B cell (primary cell): ENCODE data around the gene LRP1-AS. TPM values are rescaled to one million over a fixed set of nuclear protein-coding genes. Genes with fewer than 3 reads are reported as not detected.

Experiments used
- ATAC-seq: fragments of 200-7000 bp; cut with Tn5 transposase; one replicate; pipeline ENCODE4 v1.10.0; 2021; ENCODE audit warnings: low read depth, mild to moderate bottlenecking, moderate number of reproducible peaks, moderate library complexity
- CTCF ChIA-PET: fragments of 350-600 bp; sonication (Branson Sonifier 250); formaldehyde crosslinking; loops from one replicate; lab custom pipeline; 2021; ENCODE audit warnings: antibody characterized with exemption, inconsistent platforms; lab: Charles Lee
- POLR2A ChIA-PET: fragments of 350-600 bp; sonication (Branson Sonifier 250); formaldehyde crosslinking; loops from one replicate; lab custom pipeline; 2021; ENCODE audit warnings: antibody characterized with exemption; lab: Charles Lee
- DNase-seq: peaks from one replicate; pipeline ENCODE4 v3.0.0; 2013
- H2AFZ ChIP-seq: 2 replicates; pipeline ENCODE4 v1.6.1; 2012; ENCODE audit warnings: mild to moderate bottlenecking, low read depth, low read length; ENCODE audit not compliant: insufficient read depth, poor library complexity, severe bottlenecking
- H3K27ac ChIP-seq, 2 donors: 1 replicate in 1 of 2; 2 replicates in 1 of 2; pipeline ENCODE4 v1.5.1; 2012 to 2013; ENCODE audit warnings: low read length in 2 of 2, mild to moderate bottlenecking in 2 of 2, moderate library complexity in 1 of 2
- H3K27me3 ChIP-seq, 4 experiments: fragments of 200-600 bp in 1 of 4; sonication (generic) in 1 of 4; replicated peaks in 1 of 4; 1 replicate in 2 of 4; 2 replicates in 2 of 4; pipeline versions ENCODE4 v1.6.1 to v1.7.0; 2013 to 2016; ENCODE audit warnings: low read length in 3 of 4, mild to moderate bottlenecking in 2 of 4, mixed read lengths in 1 of 4, moderate library complexity in 1 of 4; ENCODE audit not compliant: insufficient read depth in 4 of 4, control insufficient read depth in 3 of 4; ENCODE audit errors: control extremely low read depth in 1 of 4
- H3K36me3 ChIP-seq, 2 experiments: replicated peaks in 1 of 2; 1 replicate in 1 of 2; 2 replicates in 1 of 2; pipeline versions ENCODE4 v1.6.1 to v1.7.1; 2013; ENCODE audit warnings: low read length in 1 of 2; ENCODE audit not compliant: insufficient read depth in 2 of 2, control insufficient read depth in 1 of 2; ENCODE audit errors: control extremely low read depth in 1 of 2, extremely low read depth in 1 of 2
- H3K4me1 ChIP-seq, 2 donors: fragments of 200-600 bp in 1 of 2; sonication (generic) in 1 of 2; 1 replicate in 1 of 2; 2 replicates in 1 of 2; pipeline versions ENCODE4 v1.5.1 to v1.6.1; 2013 to 2017; ENCODE audit warnings: low read length in 2 of 2; ENCODE audit not compliant: control insufficient read depth in 2 of 2, insufficient read depth in 2 of 2
- H3K4me2 ChIP-seq: replicated peaks from 2 replicates; pipeline ENCODE3; 2012; ENCODE audit warnings: mild to moderate bottlenecking, low read depth, low read length; ENCODE audit not compliant: poor library complexity, severe bottlenecking
- H3K4me3 ChIP-seq, 5 experiments: fragments of 200-600 bp in 1 of 5; sonication (generic) in 1 of 5; 1 replicate in 3 of 5; 2 replicates in 2 of 5; pipeline versions ENCODE4 v1.5.1 to v1.7.0; 2011 to 2016; ENCODE audit warnings: low read length in 4 of 5, mild to moderate bottlenecking in 4 of 5, low read depth in 2 of 5, control low read depth in 1 of 5, moderate library complexity in 1 of 5; ENCODE audit not compliant: insufficient read depth in 1 of 5; ENCODE audit errors: control extremely low read depth in 1 of 5, extremely low read depth in 1 of 5
- H3K79me2 ChIP-seq: fragments of 200-600 bp; sonication (generic); one replicate; pipeline ENCODE4 v1.6.0; 2016; ENCODE audit warnings: low read length; ENCODE audit not compliant: control insufficient read depth, insufficient read depth
- H3K9ac ChIP-seq: fragments of 200-600 bp; sonication (generic); 2 replicates; pipeline ENCODE4 v1.6.1; 2017; ENCODE audit warnings: mild to moderate bottlenecking, low read length, moderate library complexity
- H3K9me3 ChIP-seq, 3 donors: one replicate each; pipeline versions ENCODE4 v1.6.1 to v1.7.1; 2013; ENCODE audit warnings: low read length in 2 of 3; ENCODE audit not compliant: control insufficient read depth in 2 of 3, insufficient read depth in 1 of 3; ENCODE audit errors: control extremely low read depth in 1 of 3
- H4K20me1 ChIP-seq: 2 replicates; pipeline ENCODE4 v1.6.0; 2012; ENCODE audit warnings: mild to moderate bottlenecking, low read length; ENCODE audit not compliant: insufficient read depth, control insufficient read depth, poor library complexity, severe bottlenecking
- H3K27ac Mint-ChIP-seq: one replicate; pipeline ENCODE4 v1.8.0; 2021; ENCODE audit warnings: mixed read lengths
- H3K27me3 Mint-ChIP-seq: one replicate; pipeline ENCODE4 v1.8.0; 2021; ENCODE audit warnings: mixed read lengths
- H3K4me1 Mint-ChIP-seq: one replicate; pipeline ENCODE4 v1.8.0; 2021; ENCODE audit warnings: mixed read lengths
- H3K4me3 Mint-ChIP-seq: one replicate; pipeline ENCODE4 v1.8.0; 2021; ENCODE audit warnings: mixed read lengths
- H3K9me3 Mint-ChIP-seq: one replicate; pipeline ENCODE4 v1.8.0; 2022; ENCODE audit warnings: mixed read lengths; ENCODE audit not compliant: insufficient read depth
- CTCF ChIP-seq: fragments of 200-600 bp; IDR thresholded peaks from one replicate; pipeline ENCODE4 v1.8.0; 2022; ENCODE audit warnings: antibody characterized with exemption, mild to moderate bottlenecking
- EZH2 ChIP-seq: IDR thresholded peaks from 2 replicates; pipeline ENCODE4 v1.6.1; 2012; ENCODE audit warnings: borderline replicate concordance, low read depth, mild to moderate bottlenecking, moderate library complexity, low read length; ENCODE audit not compliant: insufficient read depth, poor library complexity, severe bottlenecking
- WGBS: methylation state at CpG from one replicate; pipeline ENCODE4 v1.1.5; 2013; ENCODE audit warnings: missing lambda C conversion rate; ENCODE audit not compliant: insufficient coverage; 5-methylcytosine and 5-hydroxymethylcytosine counted together
- intact Hi-C: fragments of 100-400 bp; cut with micrococcal nuclease; formaldehyde crosslinking; loops from one replicate; pipeline ENCODE4 v1.10.0; 2022
- polyA plus RNA-seq: library from polyadenylated mRNA; depleted of rRNA; stranded (reverse); fragments of >200 nt; gene quantifications from 2 replicates; pipeline ENCODE4 v1.2.3, GENCODE V29; 2012
- total RNA-seq, 2 donors: library from RNA; stranded (reverse); fragments of 120-200 nt in 1 of 2; gene quantifications; 1 replicate in 1 of 2; 2 replicates in 1 of 2; pipeline versions ENCODE4 v1.2.3 to v1.2.4, GENCODE V29; 2013 to 2022

LRP1-AS gene
- total and polyA plus RNA-seq, 2 donors (not counting 1 experiment from before 2014, with no cell fraction given) = not detected

- peaks cover 2% of the 10 kb centered on the region for H3K27me3 Mint-ChIP-seq
Measured at GRCh38 chr12:57179331-57180086, 32.1 kb upstream of the LRP1-AS start.

More at GRCh38 chr12:57179331-57180086, 32.1 kb upstream of the LRP1-AS start:
- intact Hi-C loops = no loop called here
- no peaks in the 10 kb centered on the region for H4K20me1 ChIP-seq
- no peak overlapping the region for H3K4me2 ChIP-seq
- H3K27ac Mint-ChIP-seq = no peak overlapping the region
- POLR2A ChIA-PET = no interaction called here
- no peak overlapping the region for H3K9ac ChIP-seq
- H3K4me3 Mint-ChIP-seq = no peak overlapping the region
- H3K4me3 ChIP-seq = no peak overlapping the region
- no peaks in the 10 kb centered on the region for H3K27me3 ChIP-seq
- H3K4me1 ChIP-seq = peaks cover 0 to 6% of the 10 kb centered on the region in 2 donors
- H3K36me3 ChIP-seq = no peaks in the 10 kb centered on the region
- DNase-seq (no peak), ATAC-seq (no peak)
- no peaks in the 10 kb centered on the region for H3K79me2 ChIP-seq
- H3K27ac ChIP-seq = no peak overlapping the region
- no peaks in the 10 kb centered on the region for H3K9me3 ChIP-seq
- 93% methylated on average over 26 of the region's 27 CpGs for WGBS
- CTCF ChIA-PET = interaction anchor here (0.7 to 7.5 kb wide), 3 partner anchors 34 to 148 kb away, joined by 3 to 108 read pairs (median 4); partner anchors contain the start of gene LRP1
- H3K4me1 Mint-ChIP-seq = peaks cover 5% of the 10 kb centered on the region
- no peaks in the 10 kb centered on the region for H3K9me3 Mint-ChIP-seq
- TF ChIP-seq CTCF (no peak), EZH2 (no peak)
- no peak overlapping the region for H2AFZ ChIP-seq
